K562 (cell line): ENCODE data around the gene NUP62. TPM values are rescaled to one million over a fixed set of nuclear protein-coding genes. Genes with fewer than 3 reads are reported as not detected.

Experiments used
- ARNT ChIP-seq, 2 experiments: fragments of 450-650 bp; IDR thresholded peaks; 2 replicates each; pipeline ENCODE4 v1.6.1; 2016; ENCODE audit warnings: mild to moderate bottlenecking in 1 of 2
- ATF4 ChIP-seq: fragments of 450-650 bp; formaldehyde crosslinking; IDR thresholded peaks from 2 replicates; pipeline ENCODE4 v1.4.0; 2022; ENCODE audit warnings: mild to moderate bottlenecking, moderate library complexity
- CREB3L1 ChIP-seq: fragments of 450-650 bp; IDR thresholded peaks from 2 replicates; pipeline ENCODE4 v1.6.1; 2014; ENCODE audit warnings: low read depth, mild to moderate bottlenecking, moderate library complexity, borderline replicate concordance
- GATAD2A ChIP-seq: fragments of 450-650 bp; IDR thresholded peaks from 2 replicates; pipeline ENCODE4 v1.6.1; 2017
- HBP1 ChIP-seq: fragments of 450-650 bp; formaldehyde crosslinking; IDR thresholded peaks from 2 replicates; pipeline ENCODE4 v1.4.0; 2022; ENCODE audit warnings: missing genetic modification characterization
- HDAC6 ChIP-seq: IDR thresholded peaks from 2 replicates; pipeline ENCODE4 v1.6.1; 2012; ENCODE audit warnings: low read depth, mild to moderate bottlenecking, control low read depth, inconsistent platforms, low read length, moderate library complexity
- JUND ChIP-seq, 2 experiments: IDR thresholded peaks; 2 replicates in 1 of 2; 3 replicates in 1 of 2; pipeline ENCODE4 v1.6.1; 2011; ENCODE audit warnings: borderline replicate concordance in 2 of 2, low read depth in 2 of 2, low read length in 2 of 2, improper control_type of control experiment in 1 of 2, missing biosample characterization in 1 of 2, missing genetic modification characterization in 1 of 2, missing genetic modification reagents in 1 of 2
- MEIS2 ChIP-seq: fragments of 450-650 bp; IDR thresholded peaks from 2 replicates; pipeline ENCODE4 v1.6.1; 2014; ENCODE audit warnings: mild to moderate bottlenecking; ENCODE audit not compliant: partially characterized antibody
- MXI1 ChIP-seq: IDR thresholded peaks from 2 replicates; pipeline ENCODE4 v1.6.1; 2011; ENCODE audit warnings: low read depth, mild to moderate bottlenecking, improper control_type of control experiment, low read length
- SRF ChIP-seq, 2 experiments: fragments of 250-450, 450-650 bp in 1 of 2; sonication (Bioruptor Pico) in 1 of 2; sonication (generic) in 1 of 2; formaldehyde crosslinking; IDR thresholded peaks; 2 replicates each; pipeline versions ENCODE4 v1.5.0 to v1.5.1; 2020 to 2022; ENCODE audit warnings: mild to moderate bottlenecking in 1 of 2, missing genetic modification reagents in 1 of 2
- THAP12 ChIP-seq: fragments of 250-450 bp; sonication (Bioruptor Pico); IDR thresholded peaks from 2 replicates; pipeline ENCODE4 v1.9.0; 2021; ENCODE audit warnings: mild to moderate bottlenecking, inconsistent platforms
- UBTF ChIP-seq, 2 experiments: IDR thresholded peaks; 2 replicates each; pipeline ENCODE4 v1.6.1; 2012; ENCODE audit warnings: improper control_type of control experiment in 2 of 2, low read depth in 2 of 2, low read length in 2 of 2, borderline replicate concordance in 1 of 2
- ZBTB7A ChIP-seq: IDR thresholded peaks from 2 replicates; pipeline ENCODE4 v1.6.1; 2011; ENCODE audit warnings: low read depth, mild to moderate bottlenecking, low read length, moderate library complexity, borderline replicate concordance; ENCODE audit not compliant: control insufficient read depth
- ZFP1 ChIP-seq: fragments of 450-650 bp; formaldehyde crosslinking; IDR thresholded peaks from 2 replicates; pipeline ENCODE4 v1.4.0; 2020; ENCODE audit warnings: mild to moderate bottlenecking, mixed read lengths
- ZNF324 ChIP-seq: fragments of 250-450 bp; sonication (Bioruptor Pico); IDR thresholded peaks from 2 replicates; pipeline ENCODE4 v1.4.0; 2020; ENCODE audit warnings: mild to moderate bottlenecking
- ZNF695 ChIP-seq: fragments of 450-650 bp; formaldehyde crosslinking; IDR thresholded peaks from 2 replicates; pipeline ENCODE4 v1.4.0; 2020; ENCODE audit warnings: mild to moderate bottlenecking, moderate library complexity
- polyA plus RNA-seq, 8 experiments: library from polyadenylated mRNA; depleted of rRNA in 4 of 8; stranded (reverse) in 5 of 8; unstranded in 3 of 8; fragments of >200 nt; fragmentation: Nextera tagmentation in 2 of 8; fragmentation: Illumina TruSeq in 1 of 8; extraction: Ambion mirVana in 2 of 8; extraction: Trizol in 1 of 8; gene quantifications; 2 replicates each; pipeline versions ENCODE4 v1.2.1 to v1.2.3, GENCODE V29; 2011 to 2014; ENCODE audit warnings: inconsistent platforms in 1 of 8, missing spikeins in 1 of 8
- total RNA-seq, 7 experiments: library from RNA; depleted of rRNA in 6 of 7; stranded (reverse); fragments of >200 nt in 6 of 7; fragmentation: Illumina TruSeq in 2 of 7; extraction: Trizol in 2 of 7; gene quantifications; 2 replicates each; pipeline versions ENCODE4 v1.2.1 to v1.2.3, GENCODE V29; 2011 to 2021; ENCODE audit warnings: low replicate concordance in 1 of 7

The NUP62 gene
- total and polyA plus RNA-seq, 9 of the 15 experiments (the other 6 are each of a cell fraction or from before 2014, with no cell fraction given), result 16.9 to 109 (median 66.0) TPM

- peak; percentile 30; the same call in 1 of the 2 replicates for TF ChIP-seq JUND (IDR thresholded peaks at IDR 0.05; ENCODE audit: borderline replicate concordance, low read depth, low read length)
- no peak for TF ChIP-seq JUND (tag; IDR thresholded peaks at IDR 0.05; ENCODE audit: borderline replicate concordance, low read depth, low read length)
- peak; percentile 17; the same call in 1 of the 2 replicates for TF ChIP-seq HBP1 (CRISPR knock-in tag)
- no peak for TF ChIP-seq GATAD2A
- TF ChIP-seq ZNF324 (CRISPR knock-in tag), result peak; percentile 55; the same call in 1 of the 2 replicates
- peak; percentile 25 for TF ChIP-seq MEIS2
- TF ChIP-seq MXI1, result peak; percentile 41; the same call in 1 of the 2 replicates
- no peak for TF ChIP-seq ZNF695 (CRISPR knock-in tag)
- TF ChIP-seq ARNT (IDR thresholded peaks at IDR 0.05), result peak in 1 of 2 experiments; percentile 63; a peak in 1 of 4 replicates
- peak in 1 of 2 experiments; percentile 27; a peak in 1 of 4 replicates for TF ChIP-seq UBTF (IDR thresholded peaks at IDR 0.05; ENCODE audit: borderline replicate concordance in 1 of 2, low read depth in 2 of 2, low read length in 2 of 2)
- TF ChIP-seq ZFP1 (CRISPR knock-in tag), result no peak
- TF ChIP-seq THAP12 (CRISPR knock-in tag), result peak; percentile 73
- TF ChIP-seq CREB3L1, result peak; percentile 68; the same call in 1 of the 2 replicates
- no peak for TF ChIP-seq HDAC6
- TF ChIP-seq ATF4 (CRISPR knock-in tag), result peak; percentile 52; the same call in 1 of the 2 replicates
- TF ChIP-seq SRF (CRISPR knock-in tag; IDR thresholded peaks at IDR 0.05), result peak in 1 of 2 experiments; percentile 51; a peak in 1 of 4 replicates
- TF ChIP-seq ZBTB7A, result peak; percentile 62
These were observed 543 bp upstream of the NUP62 start (continued) for GRCh38 chr19:49929611-49930482.
